Keratinocyte (primary cell): ENCODE measurements around the gene RPL27A. TPM values are rescaled to one million over a fixed set of nuclear protein-coding genes. Genes with fewer than 3 reads are reported as not detected.

Experiments used
- DNase-seq: peaks from one replicate; pipeline ENCODE4 v3.0.0-alpha.2; 2011; ENCODE audit warnings: low read depth, missing footprints, low spot score
- FAIRE-seq: peaks from 2 replicates; lab custom pipeline; 2011; peaks lifted over from hg19 to GRCh38; lab: Jason Lieb, UNC
- H2AFZ ChIP-seq: 2 replicates; pipeline ENCODE4 v1.6.0; 2012; ENCODE audit warnings: low read length, control low read depth, inconsistent platforms; ENCODE audit not compliant: control insufficient read depth
- H3K27ac ChIP-seq: 2 replicates; pipeline ENCODE4 v1.5.1; 2011; ENCODE audit warnings: low read length; ENCODE audit not compliant: control insufficient read depth, insufficient read depth
- H3K27me3 ChIP-seq: 3 replicates; pipeline ENCODE4 v1.6.0; 2011; ENCODE audit warnings: low read length; ENCODE audit not compliant: control insufficient read depth, insufficient read depth; ENCODE audit errors: extremely low read depth
- H3K36me3 ChIP-seq, 2 experiments: 2 replicates in 1 of 2; 3 replicates in 1 of 2; pipeline ENCODE4 v1.5.1; 2011; ENCODE audit warnings: low read length in 2 of 2, mild to moderate bottlenecking in 1 of 2; ENCODE audit not compliant: control insufficient read depth in 2 of 2, insufficient read depth in 2 of 2; ENCODE audit errors: extremely low read depth in 1 of 2
- H3K4me1 ChIP-seq: 3 replicates; pipeline ENCODE4 v1.5.1; 2011; ENCODE audit warnings: low read length; ENCODE audit not compliant: control insufficient read depth, insufficient read depth; ENCODE audit errors: extremely low read depth
- H3K4me2 ChIP-seq: 3 replicates; pipeline ENCODE4 v1.6.0; 2011; ENCODE audit warnings: low read depth, low read length; ENCODE audit not compliant: control insufficient read depth, insufficient read depth; ENCODE audit errors: extremely low read depth
- H3K4me3 ChIP-seq, 3 experiments: fragments of 200-600 bp in 1 of 3; sonication (generic) in 1 of 3; 2 replicates in 2 of 3; 3 replicates in 1 of 3; pipeline ENCODE4 v1.5.1; 2011 to 2016; ENCODE audit warnings: low read length in 3 of 3, mild to moderate bottlenecking in 3 of 3, control low read depth in 2 of 3, inconsistent platforms in 1 of 3, low read depth in 1 of 3, mixed read lengths in 1 of 3, mixed run types in 1 of 3, moderate library complexity in 1 of 3; ENCODE audit not compliant: control insufficient read depth in 2 of 3, insufficient read depth in 2 of 3; ENCODE audit errors: extremely low read depth in 1 of 3
- H3K79me2 ChIP-seq: 2 replicates; pipeline ENCODE4 v1.6.0; 2012; ENCODE audit warnings: low read length; ENCODE audit not compliant: control insufficient read depth, insufficient read depth
- H3K9ac ChIP-seq: 3 replicates; pipeline ENCODE4 v1.6.0; 2011; ENCODE audit warnings: low read length; ENCODE audit not compliant: control insufficient read depth, insufficient read depth; ENCODE audit errors: extremely low read depth
- H3K9me1 ChIP-seq: 3 replicates; pipeline ENCODE4 v1.6.0; 2011; ENCODE audit warnings: low read length; ENCODE audit not compliant: control insufficient read depth, insufficient read depth; ENCODE audit errors: extremely low read depth
- H3K9me3 ChIP-seq: 2 replicates; pipeline ENCODE4 v1.5.1; 2012; ENCODE audit warnings: low read depth, low read length; ENCODE audit not compliant: control insufficient read depth
- H4K20me1 ChIP-seq: 3 replicates; pipeline ENCODE4 v1.6.0; 2011; ENCODE audit warnings: low read length; ENCODE audit not compliant: control insufficient read depth, insufficient read depth; ENCODE audit errors: extremely low read depth
- EZH2 ChIP-seq: IDR thresholded peaks from one replicate; pipeline ENCODE4 v1.6.1; 2012; ENCODE audit warnings: inconsistent platforms, mild to moderate bottlenecking, low read length, moderate library complexity
- dilution Hi-C: fragments of 300-500 bp; cut with MboI; formaldehyde crosslinking; loops from one replicate; pipeline ENCODE4 v1.7.0; 2020; ENCODE audit warnings: low sequenced_read_pairs; ENCODE audit not compliant: extremely low pct_ligation_motif_present
- polyA plus RNA-seq, 5 experiments: library from polyadenylated mRNA; depleted of rRNA in 3 of 5; stranded (reverse) in 3 of 5; stranded (forward) in 1 of 5; unstranded in 1 of 5; fragments of >200 nt; gene quantifications; 1 replicate in 1 of 5; 2 replicates in 3 of 5; 3 replicates in 1 of 5; pipeline versions ENCODE4 v1.2.1 to v1.2.3, GENCODE V29; 2011 to 2012; ENCODE audit warnings: missing spikeins in 2 of 5, low read depth in 1 of 5, low replicate concordance in 1 of 5
- TF ChIP-seq, protein P1 (sequence below), 3 experiments: IDR thresholded peaks in 1 of 3; conservative IDR thresholded peaks in 1 of 3; optimal IDR thresholded peaks in 1 of 3; 2 replicates in 2 of 3; 3 replicates in 1 of 3; pipeline versions ENCODE3 to v1.5.1; 2011; ENCODE audit warnings: low read length in 3 of 3, mild to moderate bottlenecking in 3 of 3, moderate library complexity in 2 of 3, control low read depth in 1 of 3, inconsistent platforms in 1 of 3; ENCODE audit not compliant: insufficient read depth in 2 of 3; ENCODE audit errors: extremely low read depth in 1 of 3

Gene RPL27A
- polyA plus RNA-seq, 1 donor (not counting 4 experiments of a cell fraction or from before 2014, with no cell fraction given): 1,483 TPM

DNA sequence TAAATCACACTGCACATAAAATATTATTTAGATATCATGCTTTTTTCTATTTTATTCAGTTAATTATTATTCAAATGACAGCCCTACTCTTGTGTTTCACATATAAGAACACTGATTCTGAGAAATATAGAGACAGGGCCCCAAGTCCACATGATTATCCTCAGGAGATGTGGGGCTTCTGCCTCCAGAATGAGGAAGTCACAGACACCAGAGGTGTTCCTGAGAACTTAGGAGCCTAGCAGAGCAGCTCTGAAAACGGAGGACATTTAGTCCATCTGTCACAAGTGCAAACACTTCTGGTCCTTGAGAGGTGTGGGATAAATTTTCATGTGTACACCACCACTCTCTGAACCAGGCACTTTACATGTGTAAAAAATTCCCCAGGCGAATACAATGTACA, 26.3 kb upstream of the RPL27A start:
- no peaks in the 10 kb centered on the region for H3K9me3 ChIP-seq
- H3K4me3 ChIP-seq: no peak overlapping the region
- no peaks in the 10 kb centered on the region for H3K79me2 ChIP-seq
- H3K27ac ChIP-seq: no peak overlapping the region
- H3K9me1 ChIP-seq: no peaks in the 10 kb centered on the region
- peaks cover 5% of the 10 kb centered on the region for H3K4me1 ChIP-seq
- no peak for FAIRE-seq
- no peaks in the 10 kb centered on the region for H4K20me1 ChIP-seq
- peaks cover 4 to 6% of the 10 kb centered on the region in 2 experiments for H3K36me3 ChIP-seq
- H2AFZ ChIP-seq: no peak overlapping the region
- no peak overlapping the region for H3K9ac ChIP-seq
- no peak overlapping the region for H3K4me2 ChIP-seq
- no peaks in the 10 kb centered on the region for H3K27me3 ChIP-seq
- dilution Hi-C loops: no loop called here
- TF ChIP-seq, protein P1, sequence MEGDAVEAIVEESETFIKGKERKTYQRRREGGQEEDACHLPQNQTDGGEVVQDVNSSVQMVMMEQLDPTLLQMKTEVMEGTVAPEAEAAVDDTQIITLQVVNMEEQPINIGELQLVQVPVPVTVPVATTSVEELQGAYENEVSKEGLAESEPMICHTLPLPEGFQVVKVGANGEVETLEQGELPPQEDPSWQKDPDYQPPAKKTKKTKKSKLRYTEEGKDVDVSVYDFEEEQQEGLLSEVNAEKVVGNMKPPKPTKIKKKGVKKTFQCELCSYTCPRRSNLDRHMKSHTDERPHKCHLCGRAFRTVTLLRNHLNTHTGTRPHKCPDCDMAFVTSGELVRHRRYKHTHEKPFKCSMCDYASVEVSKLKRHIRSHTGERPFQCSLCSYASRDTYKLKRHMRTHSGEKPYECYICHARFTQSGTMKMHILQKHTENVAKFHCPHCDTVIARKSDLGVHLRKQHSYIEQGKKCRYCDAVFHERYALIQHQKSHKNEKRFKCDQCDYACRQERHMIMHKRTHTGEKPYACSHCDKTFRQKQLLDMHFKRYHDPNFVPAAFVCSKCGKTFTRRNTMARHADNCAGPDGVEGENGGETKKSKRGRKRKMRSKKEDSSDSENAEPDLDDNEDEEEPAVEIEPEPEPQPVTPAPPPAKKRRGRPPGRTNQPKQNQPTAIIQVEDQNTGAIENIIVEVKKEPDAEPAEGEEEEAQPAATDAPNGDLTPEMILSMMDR (optimal IDR thresholded peaks at IDR 0.05 in 1 of 3, IDR thresholded peaks at IDR 0.05 in 1 of 3, conservative IDR thresholded peaks at IDR 0.05 in 1 of 3; ENCODE audit: extremely low read depth in 1 of 3, insufficient read depth in 2 of 3, low read length in 3 of 3): no peak
- no peak for TF ChIP-seq EZH2
- no peak for DNase-seq

GRCh38 chr11:8658321-8659057, 24.1 kb upstream of the RPL27A start:
- Histone ChIP-seq H4K20me1 (no peaks in the 10 kb centered on the region), H3K4me2 (no peak overlapping the region), H3K27me3 (no peaks in the 10 kb centered on the region), H3K4me1 (no peaks in the 10 kb centered on the region), H3K79me2 (no peaks in the 10 kb centered on the region), H2AFZ (no peak overlapping the region), H3K27ac (no peak overlapping the region), H3K9me1 (no peaks in the 10 kb centered on the region), H3K36me3 (peaks cover 0 to 4% of the 10 kb centered on the region in 2 experiments), H3K9me3 (no peaks in the 10 kb centered on the region), H3K4me3 (no peak overlapping the region), H3K9ac (no peak overlapping the region)
- TF ChIP-seq, protein P1 (optimal IDR thresholded peaks at IDR 0.05 in 1 of 3, IDR thresholded peaks at IDR 0.05 in 1 of 3, conservative IDR thresholded peaks at IDR 0.05 in 1 of 3; ENCODE audit: extremely low read depth in 1 of 3, insufficient read depth in 2 of 3, low read length in 3 of 3): no peak
- TF ChIP-seq EZH2: no peak
- FAIRE-seq (no peak), DNase-seq (no peak)
- dilution Hi-C loops: no loop called here
